DOHH2 (cell line): Measurements from ENCODE around the gene FXYD6.

Experiments
- EZH2phosphoT487 ChIP-seq: fragments of 200-600 bp; sonication (generic); IDR thresholded peaks from 2 replicates; pipeline ENCODE4 v1.6.1; 2017; ENCODE audit warnings: borderline replicate concordance, mild to moderate bottlenecking, antibody characterized with exemption, low read length, moderate library complexity, mixed read lengths
- TF ChIP-seq, protein P1 (sequence below): fragments of 200-600 bp; sonication (generic); IDR thresholded peaks from one replicate; pipeline ENCODE4 v1.5.1; 2014; ENCODE audit warnings: antibody characterized with exemption, mild to moderate bottlenecking, low read depth, low read length; ENCODE audit not compliant: poor library complexity, severe bottlenecking

DNA sequence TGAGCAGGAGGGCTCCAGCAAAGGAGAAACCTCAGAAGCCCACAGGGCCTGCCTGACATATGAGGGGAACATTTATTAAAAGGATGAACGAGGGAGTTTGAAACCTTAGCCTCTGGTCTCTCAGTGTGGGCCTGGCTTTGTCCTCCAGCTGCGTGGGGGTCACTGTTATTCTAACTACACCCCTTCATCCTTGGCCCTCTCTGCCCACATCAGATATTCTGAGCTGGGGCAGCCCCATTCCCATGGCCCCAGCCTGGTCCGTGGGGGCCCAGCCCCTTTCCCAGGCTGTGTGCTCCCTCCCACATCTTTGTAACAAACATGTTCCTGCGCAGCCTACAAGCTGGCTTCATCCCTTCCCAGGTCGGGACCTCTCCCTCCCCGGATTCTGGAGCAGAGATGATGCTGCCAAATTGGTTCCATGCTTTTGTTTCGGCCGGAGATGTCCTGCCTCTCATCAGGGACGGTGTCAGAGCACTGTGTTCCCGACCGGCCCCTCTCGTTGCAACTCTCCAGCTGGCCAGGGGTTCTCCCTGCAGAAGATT, 4.0 kb downstream of the FXYD6 start:
- TF ChIP-seq, protein P1, sequence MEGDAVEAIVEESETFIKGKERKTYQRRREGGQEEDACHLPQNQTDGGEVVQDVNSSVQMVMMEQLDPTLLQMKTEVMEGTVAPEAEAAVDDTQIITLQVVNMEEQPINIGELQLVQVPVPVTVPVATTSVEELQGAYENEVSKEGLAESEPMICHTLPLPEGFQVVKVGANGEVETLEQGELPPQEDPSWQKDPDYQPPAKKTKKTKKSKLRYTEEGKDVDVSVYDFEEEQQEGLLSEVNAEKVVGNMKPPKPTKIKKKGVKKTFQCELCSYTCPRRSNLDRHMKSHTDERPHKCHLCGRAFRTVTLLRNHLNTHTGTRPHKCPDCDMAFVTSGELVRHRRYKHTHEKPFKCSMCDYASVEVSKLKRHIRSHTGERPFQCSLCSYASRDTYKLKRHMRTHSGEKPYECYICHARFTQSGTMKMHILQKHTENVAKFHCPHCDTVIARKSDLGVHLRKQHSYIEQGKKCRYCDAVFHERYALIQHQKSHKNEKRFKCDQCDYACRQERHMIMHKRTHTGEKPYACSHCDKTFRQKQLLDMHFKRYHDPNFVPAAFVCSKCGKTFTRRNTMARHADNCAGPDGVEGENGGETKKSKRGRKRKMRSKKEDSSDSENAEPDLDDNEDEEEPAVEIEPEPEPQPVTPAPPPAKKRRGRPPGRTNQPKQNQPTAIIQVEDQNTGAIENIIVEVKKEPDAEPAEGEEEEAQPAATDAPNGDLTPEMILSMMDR, result no peak
- TF ChIP-seq EZH2phosphoT487, result no peak
